GM23338 (cell line): Measurements from ENCODE around the gene COQ10B. TPM values are rescaled to one million over a fixed set of nuclear protein-coding genes. Genes with fewer than 3 reads are reported as not detected.

ENCODE experiments used
- ATAC-seq: fragments of 200-7000 bp; cut with Tn5 transposase; 3 replicates; pipeline ENCODE4 v1.9.1; 2020
- DNase-seq: peaks from one replicate; pipeline ENCODE4 v3.0.0-alpha.2; 2015; ENCODE audit warnings: low spot score
- H2AFZ ChIP-seq: fragments of 200-600 bp; sonication (generic); 2 replicates; pipeline ENCODE4 v1.8.0; 2016; ENCODE audit warnings: antibody characterized with exemption, mild to moderate bottlenecking, moderate library complexity
- H3F3A ChIP-seq: fragments of 200-600 bp; sonication (generic); replicated peaks from 2 replicates; pipeline ENCODE4 v1.8.0; 2017; ENCODE audit warnings: antibody characterized with exemption, mixed run types, low read depth
- H3K27ac ChIP-seq: fragments of 200-600 bp; sonication (generic); 2 replicates; pipeline ENCODE4 v1.6.1; 2016; ENCODE audit warnings: low read depth
- H3K27me3 ChIP-seq: fragments of 200-600 bp; sonication (generic); 2 replicates; pipeline ENCODE4 v1.8.0; 2016; ENCODE audit warnings: mild to moderate bottlenecking, mixed run types, moderate library complexity; ENCODE audit not compliant: insufficient read depth
- H3K36me3 ChIP-seq: fragments of 200-600 bp; sonication (generic); 2 replicates; pipeline ENCODE4 v1.8.0; 2016; ENCODE audit warnings: mild to moderate bottlenecking; ENCODE audit not compliant: insufficient read depth
- H3K4me1 ChIP-seq: fragments of 200-600 bp; sonication (generic); 2 replicates; pipeline ENCODE4 v1.8.0; 2016; ENCODE audit warnings: mild to moderate bottlenecking, moderate library complexity; ENCODE audit not compliant: insufficient read depth
- H3K4me2 ChIP-seq: fragments of 200-600 bp; sonication (generic); 2 replicates; pipeline ENCODE4 v1.7.1; 2017; ENCODE audit warnings: mixed run types
- H3K4me3 ChIP-seq: fragments of 200-600 bp; sonication (generic); 2 replicates; pipeline ENCODE4 v1.6.1; 2016; ENCODE audit warnings: mixed run types
- H3K79me2 ChIP-seq: fragments of 200-600 bp; sonication (generic); replicated peaks from 2 replicates; pipeline ENCODE4 v1.8.0; 2017; ENCODE audit warnings: mild to moderate bottlenecking; ENCODE audit not compliant: insufficient read depth
- H3K9me2 ChIP-seq: fragments of 200-600 bp; sonication (generic); 2 replicates; pipeline ENCODE4 v1.8.0; 2017; ENCODE audit not compliant: insufficient read depth
- H4K20me1 ChIP-seq: fragments of 200-600 bp; sonication (generic); replicated peaks from 2 replicates; pipeline ENCODE4 v1.8.0; 2017; ENCODE audit warnings: mild to moderate bottlenecking; ENCODE audit not compliant: insufficient read depth
- H3K27ac Mint-ChIP-seq: 2 replicates; pipeline ENCODE4 v1.8.0; 2020; ENCODE audit warnings: inconsistent platforms, mild to moderate bottlenecking, moderate library complexity, mixed read lengths
- H3K27me3 Mint-ChIP-seq: 3 replicates; pipeline ENCODE4 v1.8.0; 2022; ENCODE audit warnings: low read depth, mild to moderate bottlenecking, moderate library complexity, mixed read lengths, inconsistent platforms; ENCODE audit not compliant: insufficient read depth, poor library complexity
- H3K36me3 Mint-ChIP-seq: 3 replicates; pipeline ENCODE4 v1.8.0; 2021; ENCODE audit warnings: low read depth, mild to moderate bottlenecking, inconsistent platforms, moderate library complexity, mixed read lengths
- H3K4me1 Mint-ChIP-seq: 3 replicates; pipeline ENCODE4 v1.8.0; 2020; ENCODE audit warnings: mild to moderate bottlenecking, inconsistent platforms, mixed read lengths
- H3K4me3 Mint-ChIP-seq: 3 replicates; pipeline ENCODE4 v1.8.0; 2021; ENCODE audit warnings: moderate library complexity, mild to moderate bottlenecking, inconsistent platforms, mixed read lengths
- H3K9me3 Mint-ChIP-seq: 3 replicates; pipeline ENCODE4 v1.8.0; 2020; ENCODE audit warnings: moderate library complexity, mild to moderate bottlenecking, inconsistent platforms, mixed read lengths
- EZH2 ChIP-seq: fragments of 200-600 bp; sonication (generic); IDR thresholded peaks from one replicate; pipeline ENCODE4 v1.8.0; 2017; ENCODE audit warnings: antibody characterized with exemption, mild to moderate bottlenecking, low read depth; ENCODE audit not compliant: unreplicated experiment
- NANOG ChIP-seq: IDR thresholded peaks from 2 replicates; pipeline ENCODE4 v1.6.1; 2016; ENCODE audit warnings: antibody characterized with exemption, borderline replicate concordance
- ZNF331 ChIP-seq: fragments of 250-450 bp; sonication (Bioruptor Pico); IDR thresholded peaks from 2 replicates; pipeline ENCODE4 v1.5.0; 2020; ENCODE audit warnings: low read depth, mild to moderate bottlenecking, moderate library complexity
- polyA plus RNA-seq: library from polyadenylated mRNA; unstranded; fragments of >200 nt; fragmentation: Nextera tagmentation; extraction: Ambion mirVana; gene quantifications from 2 replicates; pipeline ENCODE4 v1.2.1, GENCODE V29; 2016
- total RNA-seq: library from RNA; depleted of rRNA; stranded (reverse); fragments of >200 nt; shearing (Covaris generic); gene quantifications from 2 replicates; pipeline ENCODE4 v1.2.3, GENCODE V29; 2014
- TF ChIP-seq, protein P1 (sequence below): IDR thresholded peaks from one replicate; pipeline ENCODE4 v1.6.1; 2018; ENCODE audit warnings: antibody characterized with exemption; ENCODE audit not compliant: unreplicated experiment
- TF ChIP-seq, protein P2 (sequence below), 2 experiments: fragments of 200-600 bp in 1 of 2; sonication (generic) in 1 of 2; conservative IDR thresholded peaks; 2 replicates each; pipeline versions ENCODE4 v1.5.1 to v1.6.1; 2016 to 2017; ENCODE audit warnings: antibody characterized with exemption in 2 of 2, low read depth in 2 of 2, mild to moderate bottlenecking in 2 of 2, moderate library complexity in 1 of 2
- TF ChIP-seq, protein P3 (sequence below): IDR thresholded peaks from 2 replicates; pipeline ENCODE4 v1.6.1; 2016; ENCODE audit warnings: antibody characterized with exemption
- TF ChIP-seq, protein P4 (sequence below): fragments of 250-450 bp; sonication (Bioruptor Pico); IDR thresholded peaks from 2 replicates; pipeline ENCODE4 v1.5.0; 2020; ENCODE audit warnings: mild to moderate bottlenecking, moderate library complexity

COQ10B gene
- total and polyA plus RNA-seq, 2 experiments from 2014 or later: 26.1 to 27.6 TPM

- TF ChIP-seq, protein P1, sequence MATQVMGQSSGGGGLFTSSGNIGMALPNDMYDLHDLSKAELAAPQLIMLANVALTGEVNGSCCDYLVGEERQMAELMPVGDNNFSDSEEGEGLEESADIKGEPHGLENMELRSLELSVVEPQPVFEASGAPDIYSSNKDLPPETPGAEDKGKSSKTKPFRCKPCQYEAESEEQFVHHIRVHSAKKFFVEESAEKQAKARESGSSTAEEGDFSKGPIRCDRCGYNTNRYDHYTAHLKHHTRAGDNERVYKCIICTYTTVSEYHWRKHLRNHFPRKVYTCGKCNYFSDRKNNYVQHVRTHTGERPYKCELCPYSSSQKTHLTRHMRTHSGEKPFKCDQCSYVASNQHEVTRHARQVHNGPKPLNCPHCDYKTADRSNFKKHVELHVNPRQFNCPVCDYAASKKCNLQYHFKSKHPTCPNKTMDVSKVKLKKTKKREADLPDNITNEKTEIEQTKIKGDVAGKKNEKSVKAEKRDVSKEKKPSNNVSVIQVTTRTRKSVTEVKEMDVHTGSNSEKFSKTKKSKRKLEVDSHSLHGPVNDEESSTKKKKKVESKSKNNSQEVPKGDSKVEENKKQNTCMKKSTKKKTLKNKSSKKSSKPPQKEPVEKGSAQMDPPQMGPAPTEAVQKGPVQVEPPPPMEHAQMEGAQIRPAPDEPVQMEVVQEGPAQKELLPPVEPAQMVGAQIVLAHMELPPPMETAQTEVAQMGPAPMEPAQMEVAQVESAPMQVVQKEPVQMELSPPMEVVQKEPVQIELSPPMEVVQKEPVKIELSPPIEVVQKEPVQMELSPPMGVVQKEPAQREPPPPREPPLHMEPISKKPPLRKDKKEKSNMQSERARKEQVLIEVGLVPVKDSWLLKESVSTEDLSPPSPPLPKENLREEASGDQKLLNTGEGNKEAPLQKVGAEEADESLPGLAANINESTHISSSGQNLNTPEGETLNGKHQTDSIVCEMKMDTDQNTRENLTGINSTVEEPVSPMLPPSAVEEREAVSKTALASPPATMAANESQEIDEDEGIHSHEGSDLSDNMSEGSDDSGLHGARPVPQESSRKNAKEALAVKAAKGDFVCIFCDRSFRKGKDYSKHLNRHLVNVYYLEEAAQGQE: no peak
- no peak for TF ChIP-seq EZH2
- TF ChIP-seq, protein P2, sequence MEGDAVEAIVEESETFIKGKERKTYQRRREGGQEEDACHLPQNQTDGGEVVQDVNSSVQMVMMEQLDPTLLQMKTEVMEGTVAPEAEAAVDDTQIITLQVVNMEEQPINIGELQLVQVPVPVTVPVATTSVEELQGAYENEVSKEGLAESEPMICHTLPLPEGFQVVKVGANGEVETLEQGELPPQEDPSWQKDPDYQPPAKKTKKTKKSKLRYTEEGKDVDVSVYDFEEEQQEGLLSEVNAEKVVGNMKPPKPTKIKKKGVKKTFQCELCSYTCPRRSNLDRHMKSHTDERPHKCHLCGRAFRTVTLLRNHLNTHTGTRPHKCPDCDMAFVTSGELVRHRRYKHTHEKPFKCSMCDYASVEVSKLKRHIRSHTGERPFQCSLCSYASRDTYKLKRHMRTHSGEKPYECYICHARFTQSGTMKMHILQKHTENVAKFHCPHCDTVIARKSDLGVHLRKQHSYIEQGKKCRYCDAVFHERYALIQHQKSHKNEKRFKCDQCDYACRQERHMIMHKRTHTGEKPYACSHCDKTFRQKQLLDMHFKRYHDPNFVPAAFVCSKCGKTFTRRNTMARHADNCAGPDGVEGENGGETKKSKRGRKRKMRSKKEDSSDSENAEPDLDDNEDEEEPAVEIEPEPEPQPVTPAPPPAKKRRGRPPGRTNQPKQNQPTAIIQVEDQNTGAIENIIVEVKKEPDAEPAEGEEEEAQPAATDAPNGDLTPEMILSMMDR (conservative IDR thresholded peaks at IDR 0.05; ENCODE audit: low read depth in 2 of 2): no peak
- TF ChIP-seq, protein P3, sequence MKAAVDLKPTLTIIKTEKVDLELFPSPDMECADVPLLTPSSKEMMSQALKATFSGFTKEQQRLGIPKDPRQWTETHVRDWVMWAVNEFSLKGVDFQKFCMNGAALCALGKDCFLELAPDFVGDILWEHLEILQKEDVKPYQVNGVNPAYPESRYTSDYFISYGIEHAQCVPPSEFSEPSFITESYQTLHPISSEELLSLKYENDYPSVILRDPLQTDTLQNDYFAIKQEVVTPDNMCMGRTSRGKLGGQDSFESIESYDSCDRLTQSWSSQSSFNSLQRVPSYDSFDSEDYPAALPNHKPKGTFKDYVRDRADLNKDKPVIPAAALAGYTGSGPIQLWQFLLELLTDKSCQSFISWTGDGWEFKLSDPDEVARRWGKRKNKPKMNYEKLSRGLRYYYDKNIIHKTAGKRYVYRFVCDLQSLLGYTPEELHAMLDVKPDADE: no peak
Observed at GRCh38 chr2:197414039-197414438, 39.3 kb upstream of the COQ10B start (continued).

GRCh38 chr2:197414515-197414914 lies 38.8 kb upstream of the COQ10B start:
- peaks cover 34% of the 10 kb centered on the region; the same call in 1 of the 2 replicates for H4K20me1 ChIP-seq
- no peaks in the 10 kb centered on the region for H3K9me3 Mint-ChIP-seq
- peaks cover 18% of the 10 kb centered on the region for H3F3A ChIP-seq
- H3K9me2 ChIP-seq: no peaks in the 10 kb centered on the region
- H3K36me3 Mint-ChIP-seq: peaks cover 80% of the 10 kb centered on the region
- H3K27me3 Mint-ChIP-seq: peaks cover 3% of the 10 kb centered on the region
- no peak overlapping the region for H3K4me3 Mint-ChIP-seq
- no peak overlapping the region for H2AFZ ChIP-seq
- ATAC-seq (no peak), DNase-seq (no peak)
- H3K4me2 ChIP-seq: no peak overlapping the region
- H3K27ac ChIP-seq: 0 out of 2 replicates have a peak overlapping the region, but pooled peaks have one; percentile 32
- peaks cover 81% of the 10 kb centered on the region for H3K36me3 ChIP-seq
- H3K79me2 ChIP-seq: peaks cover 52% of the 10 kb centered on the region
- H3K4me1 Mint-ChIP-seq: no peaks in the 10 kb centered on the region
- no peak overlapping the region for H3K4me3 ChIP-seq
- no peaks in the 10 kb centered on the region for H3K27me3 ChIP-seq
- H3K4me1 ChIP-seq: no peaks in the 10 kb centered on the region
- no peak overlapping the region for H3K27ac Mint-ChIP-seq
- TF ChIP-seq, protein P4, sequence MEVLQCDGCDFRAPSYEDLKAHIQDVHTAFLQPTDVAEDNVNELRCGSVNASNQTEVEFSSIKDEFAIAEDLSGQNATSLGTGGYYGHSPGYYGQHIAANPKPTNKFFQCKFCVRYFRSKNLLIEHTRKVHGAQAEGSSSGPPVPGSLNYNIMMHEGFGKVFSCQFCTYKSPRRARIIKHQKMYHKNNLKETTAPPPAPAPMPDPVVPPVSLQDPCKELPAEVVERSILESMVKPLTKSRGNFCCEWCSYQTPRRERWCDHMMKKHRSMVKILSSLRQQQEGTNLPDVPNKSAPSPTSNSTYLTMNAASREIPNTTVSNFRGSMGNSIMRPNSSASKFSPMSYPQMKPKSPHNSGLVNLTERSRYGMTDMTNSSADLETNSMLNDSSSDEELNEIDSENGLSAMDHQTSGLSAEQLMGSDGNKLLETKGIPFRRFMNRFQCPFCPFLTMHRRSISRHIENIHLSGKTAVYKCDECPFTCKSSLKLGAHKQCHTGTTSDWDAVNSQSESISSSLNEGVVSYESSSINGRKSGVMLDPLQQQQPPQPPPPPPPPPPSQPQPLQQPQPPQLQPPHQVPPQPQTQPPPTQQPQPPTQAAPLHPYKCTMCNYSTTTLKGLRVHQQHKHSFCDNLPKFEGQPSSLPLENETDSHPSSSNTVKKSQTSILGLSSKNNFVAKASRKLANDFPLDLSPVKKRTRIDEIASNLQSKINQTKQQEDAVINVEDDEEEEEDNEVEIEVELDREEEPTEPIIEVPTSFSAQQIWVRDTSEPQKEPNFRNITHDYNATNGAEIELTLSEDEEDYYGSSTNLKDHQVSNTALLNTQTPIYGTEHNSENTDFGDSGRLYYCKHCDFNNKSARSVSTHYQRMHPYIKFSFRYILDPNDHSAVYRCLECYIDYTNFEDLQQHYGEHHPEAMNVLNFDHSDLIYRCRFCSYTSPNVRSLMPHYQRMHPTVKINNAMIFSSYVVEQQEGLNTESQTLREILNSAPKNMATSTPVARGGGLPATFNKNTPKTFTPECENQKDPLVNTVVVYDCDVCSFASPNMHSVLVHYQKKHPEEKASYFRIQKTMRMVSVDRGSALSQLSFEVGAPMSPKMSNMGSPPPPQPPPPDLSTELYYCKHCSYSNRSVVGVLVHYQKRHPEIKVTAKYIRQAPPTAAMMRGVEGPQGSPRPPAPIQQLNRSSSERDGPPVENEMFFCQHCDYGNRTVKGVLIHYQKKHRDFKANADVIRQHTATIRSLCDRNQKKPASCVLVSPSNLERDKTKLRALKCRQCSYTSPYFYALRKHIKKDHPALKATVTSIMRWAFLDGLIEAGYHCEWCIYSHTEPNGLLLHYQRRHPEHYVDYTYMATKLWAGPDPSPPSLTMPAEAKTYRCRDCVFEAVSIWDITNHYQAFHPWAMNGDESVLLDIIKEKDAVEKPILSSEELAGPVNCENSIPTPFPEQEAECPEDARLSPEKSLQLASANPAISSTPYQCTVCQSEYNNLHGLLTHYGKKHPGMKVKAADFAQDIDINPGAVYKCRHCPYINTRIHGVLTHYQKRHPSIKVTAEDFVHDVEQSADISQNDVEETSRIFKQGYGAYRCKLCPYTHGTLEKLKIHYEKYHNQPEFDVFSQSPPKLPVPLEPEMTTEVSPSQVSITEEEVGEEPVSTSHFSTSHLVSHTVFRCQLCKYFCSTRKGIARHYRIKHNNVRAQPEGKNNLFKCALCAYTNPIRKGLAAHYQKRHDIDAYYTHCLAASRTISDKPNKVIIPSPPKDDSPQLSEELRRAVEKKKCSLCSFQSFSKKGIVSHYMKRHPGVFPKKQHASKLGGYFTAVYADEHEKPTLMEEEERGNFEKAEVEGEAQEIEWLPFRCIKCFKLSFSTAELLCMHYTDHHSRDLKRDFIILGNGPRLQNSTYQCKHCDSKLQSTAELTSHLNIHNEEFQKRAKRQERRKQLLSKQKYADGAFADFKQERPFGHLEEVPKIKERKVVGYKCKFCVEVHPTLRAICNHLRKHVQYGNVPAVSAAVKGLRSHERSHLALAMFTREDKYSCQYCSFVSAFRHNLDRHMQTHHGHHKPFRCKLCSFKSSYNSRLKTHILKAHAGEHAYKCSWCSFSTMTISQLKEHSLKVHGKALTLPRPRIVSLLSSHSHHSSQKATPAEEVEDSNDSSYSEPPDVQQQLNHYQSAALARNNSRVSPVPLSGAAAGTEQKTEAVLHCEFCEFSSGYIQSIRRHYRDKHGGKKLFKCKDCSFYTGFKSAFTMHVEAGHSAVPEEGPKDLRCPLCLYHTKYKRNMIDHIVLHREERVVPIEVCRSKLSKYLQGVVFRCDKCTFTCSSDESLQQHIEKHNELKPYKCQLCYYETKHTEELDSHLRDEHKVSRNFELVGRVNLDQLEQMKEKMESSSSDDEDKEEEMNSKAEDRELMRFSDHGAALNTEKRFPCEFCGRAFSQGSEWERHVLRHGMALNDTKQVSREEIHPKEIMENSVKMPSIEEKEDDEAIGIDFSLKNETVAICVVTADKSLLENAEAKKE (CRISPR knock-in tag): no peak
- TF ChIP-seq, protein P1: no peak
- TF ChIP-seq NANOG (no peak), ZNF331 (CRISPR knock-in tag) (no peak)
